Neural cell (in vitro differentiated cells): ENCODE measurements around the gene STXBP2. TPM values are rescaled to one million over a fixed set of nuclear protein-coding genes. Genes with fewer than 3 reads are reported as not detected.

Source experiments
- H2AFZ ChIP-seq: fragments of 200-600, 300-800 bp; sonication (generic), shearing (Covaris generic); 2 replicates; pipeline ENCODE4 v1.6.0; 2014; ENCODE audit warnings: low read depth, mild to moderate bottlenecking, antibody characterized with exemption, low read length, moderate library complexity
- H3F3A ChIP-seq: fragments of 200-600 bp; shearing (Covaris generic); 2 replicates; pipeline ENCODE4 v1.6.1; 2016; ENCODE audit warnings: mild to moderate bottlenecking, moderate library complexity, mixed read lengths, antibody characterized with exemption, low read length; ENCODE audit not compliant: insufficient read depth, poor library complexity, severe bottlenecking
- H3K27ac ChIP-seq: fragments of 200-600, 300-800 bp; sonication (generic), shearing (Covaris generic); 2 replicates; pipeline ENCODE4 v1.5.1; 2014; ENCODE audit warnings: mild to moderate bottlenecking, low read length, moderate library complexity
- H3K27me3 ChIP-seq: fragments of 300-800, 200-600 bp; sonication (generic), shearing (Covaris generic); 2 replicates; pipeline ENCODE4 v1.6.0; 2014; ENCODE audit warnings: mild to moderate bottlenecking, low read depth, low read length, moderate library complexity; ENCODE audit not compliant: insufficient read depth
- H3K36me3 ChIP-seq: fragments of 300-800, 200-600 bp; sonication (generic), shearing (Covaris generic); 2 replicates; pipeline ENCODE4 v1.5.1; 2014; ENCODE audit warnings: mild to moderate bottlenecking, antibody characterized with exemption, low read length, moderate library complexity; ENCODE audit not compliant: insufficient read depth
- H3K4me2 ChIP-seq: fragments of 300-800, 200-600 bp; sonication (generic), shearing (Covaris generic); 2 replicates; pipeline ENCODE4 v1.6.0; 2014; ENCODE audit warnings: mild to moderate bottlenecking, low read length
- H3K4me3 ChIP-seq: fragments of 300-800, 200-600 bp; sonication (generic), shearing (Covaris generic); 2 replicates; pipeline ENCODE4 v1.5.1; 2014; ENCODE audit warnings: mild to moderate bottlenecking, low read length, moderate library complexity
- H3K79me2 ChIP-seq: fragments of 200-600 bp; shearing (Covaris generic); replicated peaks from 2 replicates; pipeline ENCODE4 v1.6.0; 2014; ENCODE audit warnings: mild to moderate bottlenecking, low read length, moderate library complexity; ENCODE audit not compliant: insufficient read depth
- H3K9ac ChIP-seq: fragments of 300-800, 200-600 bp; sonication (generic), shearing (Covaris generic); 2 replicates; pipeline ENCODE4 v1.6.1; 2016; ENCODE audit warnings: mild to moderate bottlenecking, low read length, mixed read lengths
- H3K9me2 ChIP-seq: fragments of 200-600 bp; shearing (Covaris generic); 2 replicates; pipeline ENCODE4 v1.6.1; 2016; ENCODE audit warnings: mild to moderate bottlenecking, low read length, mixed read lengths; ENCODE audit not compliant: insufficient read depth
- H3K9me3 ChIP-seq: fragments of 200-600, 300-800 bp; sonication (generic), shearing (Covaris generic); 2 replicates; pipeline ENCODE4 v1.6.1; 2016; ENCODE audit warnings: mild to moderate bottlenecking, mixed run types, low read length, moderate library complexity, mixed read lengths
- H4K20me1 ChIP-seq: fragments of 200-600 bp; shearing (Covaris generic); 2 replicates; pipeline ENCODE4 v1.6.1; 2016; ENCODE audit warnings: mild to moderate bottlenecking, mixed run types; ENCODE audit not compliant: insufficient read depth
- CTCF ChIP-seq: fragments of 450-650 bp; IDR thresholded peaks from 2 replicates; pipeline ENCODE4 v1.5.1; 2014; ENCODE audit warnings: antibody characterized with exemption, mild to moderate bottlenecking, moderate library complexity; ENCODE audit not compliant: poor library complexity, severe bottlenecking
- EP300 ChIP-seq: fragments of 450-650 bp; conservative IDR thresholded peaks from 2 replicates; pipeline ENCODE4 v1.6.1; 2014; ENCODE audit warnings: antibody characterized with exemption, mild to moderate bottlenecking, moderate library complexity; ENCODE audit not compliant: poor library complexity, severe bottlenecking
- EZH2 ChIP-seq: fragments of 200-600, 300-800 bp; shearing (Covaris generic), sonication (generic); IDR thresholded peaks from 2 replicates; pipeline ENCODE4 v1.6.1; 2014; ENCODE audit warnings: antibody characterized with exemption, low read length, borderline replicate concordance, mild to moderate bottlenecking; ENCODE audit not compliant: insufficient read depth, poor library complexity, severe bottlenecking
- MXI1 ChIP-seq: fragments of 450-650 bp; conservative IDR thresholded peaks from 2 replicates; pipeline ENCODE4 v1.6.1; 2014; ENCODE audit warnings: antibody characterized with exemption, mild to moderate bottlenecking; ENCODE audit not compliant: poor library complexity, severe bottlenecking
- POLR2AphosphoS5 ChIP-seq: IDR thresholded peaks from 2 replicates; pipeline ENCODE4 v1.6.1; 2012
- RAD21 ChIP-seq: fragments of 450-650 bp; conservative IDR thresholded peaks from 2 replicates; pipeline ENCODE4 v1.6.1; 2014; ENCODE audit warnings: antibody characterized with exemption, mild to moderate bottlenecking, moderate library complexity
- REST ChIP-seq: IDR thresholded peaks from 2 replicates; pipeline ENCODE4 v1.6.1; 2012; ENCODE audit warnings: borderline replicate concordance
- SMC3 ChIP-seq: fragments of 450-650 bp; conservative IDR thresholded peaks from 2 replicates; pipeline ENCODE4 v1.6.1; 2014; ENCODE audit warnings: antibody characterized with exemption, mild to moderate bottlenecking, moderate library complexity; ENCODE audit not compliant: poor library complexity
- TAF1 ChIP-seq: IDR thresholded peaks from 2 replicates; pipeline ENCODE4 v1.6.1; 2012; ENCODE audit warnings: low read depth
- polyA plus RNA-seq: library from polyadenylated mRNA; depleted of rRNA; stranded (reverse); fragments of >200 nt; gene quantifications from 2 replicates; pipeline ENCODE4 v1.2.3, GENCODE V29; 2014

Gene STXBP2
- polyA plus RNA-seq, 1 donor from 2014 or later = 1.7 TPM

GRCh38 chr19:7607212-7607873 is 29.6 kb upstream of the STXBP2 start:
- H2AFZ ChIP-seq = no peak overlapping the region
- H3K9me2 ChIP-seq = no peaks in the 10 kb centered on the region
- H4K20me1 ChIP-seq = no peaks in the 10 kb centered on the region
- H3K4me2 ChIP-seq = no peak overlapping the region
- peaks cover 1% of the 10 kb centered on the region for H3K79me2 ChIP-seq
- H3K27ac ChIP-seq = no peak overlapping the region
- TF ChIP-seq POLR2AphosphoS5 = no peak
- no peak for TF ChIP-seq SMC3
- no peak for TF ChIP-seq REST
- TF ChIP-seq CTCF = no peak
- no peak for TF ChIP-seq EP300
- TF ChIP-seq TAF1 = no peak
- no peak for TF ChIP-seq EZH2
- no peak for TF ChIP-seq RAD21
- TF ChIP-seq MXI1 = no peak
- H3K4me3 ChIP-seq = no peak overlapping the region
- no peak overlapping the region for H3K9ac ChIP-seq
- no peaks in the 10 kb centered on the region for H3K9me3 ChIP-seq
- H3K36me3 ChIP-seq = peaks cover 5% of the 10 kb centered on the region
- no peaks in the 10 kb centered on the region for H3F3A ChIP-seq
- no peaks in the 10 kb centered on the region for H3K27me3 ChIP-seq

- no peak for TF ChIP-seq EZH2
Observed at GRCh38 chr19:7607874-7608560, 28.9 kb upstream of the STXBP2 start.

More at GRCh38 chr19:7607874-7608560, 28.9 kb upstream of the STXBP2 start:
- no peaks in the 10 kb centered on the region for H3K27me3 ChIP-seq
- H3K4me3 ChIP-seq = no peak overlapping the region
- no peak overlapping the region for H3K9ac ChIP-seq
- no peak overlapping the region for H3K27ac ChIP-seq
- no peaks in the 10 kb centered on the region for H3F3A ChIP-seq
- H3K9me2 ChIP-seq = no peaks in the 10 kb centered on the region
- H3K79me2 ChIP-seq = no peaks in the 10 kb centered on the region
- no peaks in the 10 kb centered on the region for H4K20me1 ChIP-seq
- H3K4me2 ChIP-seq = no peak overlapping the region
- H2AFZ ChIP-seq = no peak overlapping the region
- H3K36me3 ChIP-seq = peaks cover 5% of the 10 kb centered on the region
- no peaks in the 10 kb centered on the region for H3K9me3 ChIP-seq
